ENCODE measurements around the gene OR5P2. TPM values are rescaled to one million over a fixed set of nuclear protein-coding genes. Genes with fewer than 3 reads are reported as not detected.
"Not testable (repeated sequence)": the region's sequence is repeated elsewhere in the genome, so short reads cannot be mapped to it uniquely, and the experiment has no call there.

The OR5P2 gene
- total RNA-seq, 1 experiment from 2014 or later: not detected

GRCh38 chr11:7810301-7810700, 13.6 kb upstream of the OR5P2 start:
- in situ Hi-C loops (cut with HindIII; ENCODE audit: low pct_unique_long_range_greater_than_20kb, low sequenced_read_pairs); H3K27ac ChIP-seq (ENCODE audit: low read length); BruUV-seq (replicated peaks); H3K4me1 ChIP-seq (ENCODE audit: control insufficient read depth, insufficient read depth, low read length); H3K36me3 ChIP-seq (ENCODE audit: control insufficient read depth, insufficient read depth, low read length); H3K4me3 ChIP-seq (ENCODE audit: low read depth in 2 of 2, low read length in 2 of 2); intact Hi-C loops (cut with micrococcal nuclease; ENCODE audit: unreplicated experiment); DNase-seq (ENCODE audit: low read depth, low spot score); POLR2A ChIA-PET; H3K9me3 ChIP-seq (ENCODE audit: control insufficient read depth, insufficient read depth, low read depth, low read length); H3K27me3 ChIP-seq (ENCODE audit: control insufficient read depth, insufficient read depth, low read length); CTCF ChIA-PET; ATAC-seq: not testable (repeated sequence)

GRCh38 chr11:7793233-7793632, 3.5 kb downstream of the OR5P2 start:
- in situ Hi-C loops (cut with HindIII; ENCODE audit: low pct_unique_long_range_greater_than_20kb, low sequenced_read_pairs): no loop called here
- Histone ChIP-seq H3K4me1 (ENCODE audit: control insufficient read depth, insufficient read depth, low read length) (no peaks in the 10 kb centered on the region), H3K4me3 (ENCODE audit: low read depth in 2 of 2, low read length in 2 of 2) (no peak overlapping the region), H3K27me3 (ENCODE audit: control insufficient read depth, insufficient read depth, low read length) (no peaks in the 10 kb centered on the region), H3K36me3 (ENCODE audit: control insufficient read depth, insufficient read depth, low read length) (no peaks in the 10 kb centered on the region), H3K9me3 (ENCODE audit: control insufficient read depth, insufficient read depth, low read depth, low read length) (no peaks in the 10 kb centered on the region), H3K27ac (ENCODE audit: low read length) (no peak overlapping the region)
- DNase-seq (ENCODE audit: low read depth, low spot score) (no peak), ATAC-seq (no peak)
- ChIA-PET POLR2A (no interaction called here), CTCF (no interaction called here)
- no peak for TF ChIP-seq CTCF (IDR thresholded peaks at IDR 0.05)
- no peak for TF ChIP-seq SIN3A (IDR thresholded peaks at IDR 0.05; ENCODE audit: borderline replicate concordance, insufficient read depth, low read depth, low read length)
- no peak for TF ChIP-seq POLR2AphosphoS5 (IDR thresholded peaks at IDR 0.05; ENCODE audit: low read depth, low read length)
- TF ChIP-seq TCF7L2 (IDR thresholded peaks at IDR 0.05; ENCODE audit: low read depth, low read length): no peak
- no peak for TF ChIP-seq REST (IDR thresholded peaks at IDR 0.05; ENCODE audit: insufficient read depth in 1 of 2, low read depth in 2 of 2, low read length in 1 of 2)
- BruUV-seq (replicated peaks): no TSS peak
- intact Hi-C loops (cut with micrococcal nuclease; ENCODE audit: unreplicated experiment): no loop called here

DNA sequence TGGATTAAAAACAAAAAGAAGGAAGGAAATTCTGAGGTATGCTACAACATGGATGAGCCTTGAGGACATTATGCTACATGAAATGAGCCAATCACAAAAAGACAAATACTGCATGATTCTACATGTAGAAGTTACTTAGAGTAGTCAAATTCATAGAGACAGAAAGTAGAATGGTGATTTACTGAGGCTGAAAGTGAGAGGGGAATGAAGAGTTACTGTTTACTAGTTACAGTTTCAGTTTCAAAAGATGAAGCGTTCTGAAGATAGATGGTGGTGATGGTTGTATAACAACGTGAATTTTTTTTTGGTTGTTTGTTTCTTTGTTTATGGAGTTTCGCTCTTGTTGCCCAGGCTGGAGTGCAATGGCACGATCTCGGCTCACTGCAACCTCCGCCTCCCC, 9.5 kb downstream of the OR5P2 start:
- no peaks in the 10 kb centered on the region for H3K9me3 ChIP-seq (ENCODE audit: control insufficient read depth, insufficient read depth, low read depth, low read length)
- no peak for TF ChIP-seq TCF7L2 (IDR thresholded peaks at IDR 0.05; ENCODE audit: low read depth, low read length)
- no peak for TF ChIP-seq CTCF (IDR thresholded peaks at IDR 0.05)
- no peak for TF ChIP-seq REST (IDR thresholded peaks at IDR 0.05; ENCODE audit: insufficient read depth in 1 of 2, low read depth in 2 of 2, low read length in 1 of 2)
- TF ChIP-seq POLR2AphosphoS5 (IDR thresholded peaks at IDR 0.05; ENCODE audit: low read depth, low read length): no peak
- no peak for TF ChIP-seq SIN3A (IDR thresholded peaks at IDR 0.05; ENCODE audit: borderline replicate concordance, insufficient read depth, low read depth, low read length)
- ATAC-seq: no peak
- CTCF ChIA-PET: no interaction called here
- in situ Hi-C loops (cut with HindIII; ENCODE audit: low pct_unique_long_range_greater_than_20kb, low sequenced_read_pairs): no loop called here
- H3K4me1 ChIP-seq (ENCODE audit: control insufficient read depth, insufficient read depth, low read length): no peaks in the 10 kb centered on the region
- intact Hi-C loops (cut with micrococcal nuclease; ENCODE audit: unreplicated experiment): no loop called here
- DNase-seq (ENCODE audit: low read depth, low spot score): no peak
- POLR2A ChIA-PET: no interaction called here
- no peaks in the 10 kb centered on the region for H3K36me3 ChIP-seq (ENCODE audit: control insufficient read depth, insufficient read depth, low read length)
- H3K27ac ChIP-seq (ENCODE audit: low read length): no peak overlapping the region
- H3K27me3 ChIP-seq (ENCODE audit: control insufficient read depth, insufficient read depth, low read length): no peaks in the 10 kb centered on the region
- H3K4me3 ChIP-seq (ENCODE audit: low read depth in 2 of 2, low read length in 2 of 2): no peak overlapping the region
- no TSS peak for BruUV-seq (replicated peaks)

Data from Panc1 (cell line).